Activated CD8-positive, alpha-beta memory T cell treated with anti-CD3 and anti-CD28 coated beads for 36 hours (primary cell): ENCODE results near the gene CD33. TPM values are rescaled to one million over a fixed set of nuclear protein-coding genes. Genes with fewer than 3 reads are reported as not detected.
"Not testable (repeated sequence)": the region's sequence is repeated elsewhere in the genome, so short reads cannot be mapped to it uniquely, and the experiment has no call there.

Experiments used
- CTCF ChIA-PET: fragments of 350-600 bp; sonication (Branson Sonifier 250); formaldehyde crosslinking; loops from one replicate; lab custom pipeline; 2021; ENCODE audit warnings: antibody characterized with exemption; lab: Charles Lee
- POLR2A ChIA-PET: fragments of 350-600 bp; sonication (Branson Sonifier 250); formaldehyde crosslinking; loops from one replicate; lab custom pipeline; 2021; ENCODE audit warnings: antibody characterized with exemption; lab: Charles Lee
- total RNA-seq, 2 experiments: library from RNA; stranded (reverse); gene quantifications; one replicate each; pipeline ENCODE4 v1.2.3, GENCODE V29; 2021

The CD33 gene
- under 1 TPM in 1 of 2 experiments, not detected in 1; 0.13 TPM for total RNA-seq

DNA sequence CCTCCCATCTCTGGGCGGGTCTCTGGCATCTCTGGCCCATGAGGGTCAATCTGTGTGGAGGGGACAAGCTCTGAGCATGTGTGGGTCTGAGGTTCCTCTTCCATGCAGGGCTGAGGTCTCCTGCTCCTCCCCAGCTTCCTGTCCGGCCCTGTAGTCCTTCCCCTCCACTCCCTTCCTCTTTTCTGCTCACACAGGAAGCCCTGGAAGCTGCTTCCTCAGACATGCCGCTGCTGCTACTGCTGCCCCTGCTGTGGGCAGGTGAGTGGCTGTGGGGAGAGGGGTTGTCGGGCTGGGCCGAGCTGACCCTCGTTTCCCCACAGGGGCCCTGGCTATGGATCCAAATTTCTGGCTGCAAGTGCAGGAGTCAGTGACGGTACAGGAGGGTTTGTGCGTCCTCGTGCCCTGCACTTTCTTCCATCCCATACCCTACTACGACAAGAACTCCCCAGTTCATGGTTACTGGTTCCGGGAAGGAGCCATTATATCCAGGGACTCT is at the start of gene CD33:
TSS of gene CD33 (plus strand) at position 183 of the 496 bp plus-strand sequence. CDS start at position 222, 39 bp downstream.
- POLR2A ChIA-PET, CTCF ChIA-PET: not testable (repeated sequence)

GRCh38 chr19:51179256-51179655 is 45.6 kb upstream of the CD33 start:
- CTCF ChIA-PET = interaction anchor here (1.0 kb wide), 1 partner anchor 11 kb away, joined by 3 read pairs; no protein-coding TSS in a partner anchor
- POLR2A ChIA-PET = no interaction called here

DNA sequence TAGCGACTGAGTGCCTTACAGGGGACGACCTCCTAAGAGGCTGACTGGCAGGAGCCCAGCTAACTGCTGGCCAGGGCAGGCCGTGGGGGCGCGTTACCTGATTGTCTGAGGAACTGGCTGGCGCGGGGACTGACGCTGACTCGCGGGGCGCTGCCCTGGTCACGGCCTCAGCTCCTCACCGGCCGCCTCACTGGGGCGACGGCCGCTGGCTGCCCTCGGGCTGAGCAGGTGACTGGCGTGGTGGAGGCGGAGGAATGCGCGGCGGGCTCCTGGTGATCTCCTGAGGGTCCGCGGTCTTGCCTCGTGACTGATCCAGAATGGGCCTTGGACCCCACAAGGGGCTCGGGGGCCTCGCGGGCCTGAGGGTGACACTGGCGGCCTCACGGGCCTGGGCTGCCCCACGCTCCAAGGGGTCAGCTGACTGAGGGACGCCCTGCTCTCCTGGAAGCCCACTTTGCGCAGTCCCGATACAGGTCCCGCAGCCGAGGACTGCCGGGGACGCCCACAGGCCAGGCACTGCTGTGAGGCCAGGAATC is 43.4 kb upstream of the CD33 start:
- ChIA-PET POLR2A (no interaction called here), CTCF (interaction anchor here (0.6 kb wide), 1 partner anchor 71 kb away, joined by 3 read pairs; no protein-coding TSS in a partner anchor)

GRCh38 chr19:51181913-51182419 is 42.9 kb upstream of the CD33 start:
- ChIA-PET CTCF (no interaction called here), POLR2A (no interaction called here)

DNA sequence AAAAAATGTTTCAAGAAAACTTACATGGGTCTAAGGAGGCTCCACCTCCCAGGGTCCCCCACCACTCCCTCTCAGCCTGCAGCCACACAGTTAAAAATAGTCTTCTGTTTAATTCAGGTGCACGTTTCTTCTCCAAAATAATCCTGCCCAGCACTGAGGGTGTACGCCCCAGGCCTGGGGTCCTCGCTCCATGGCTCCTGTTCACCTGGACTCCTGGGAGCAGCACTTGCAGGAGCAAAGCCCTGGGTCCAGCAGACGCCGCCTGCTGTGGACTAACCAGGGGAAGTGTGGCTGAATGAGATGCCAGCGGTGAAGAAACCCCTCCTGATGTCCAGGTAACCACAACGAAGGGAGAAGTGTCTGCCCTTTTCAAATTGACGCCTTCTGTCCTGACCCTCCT is 41.3 kb upstream of the CD33 start:
- ChIA-PET CTCF (no interaction called here), POLR2A (no interaction called here)

DNA sequence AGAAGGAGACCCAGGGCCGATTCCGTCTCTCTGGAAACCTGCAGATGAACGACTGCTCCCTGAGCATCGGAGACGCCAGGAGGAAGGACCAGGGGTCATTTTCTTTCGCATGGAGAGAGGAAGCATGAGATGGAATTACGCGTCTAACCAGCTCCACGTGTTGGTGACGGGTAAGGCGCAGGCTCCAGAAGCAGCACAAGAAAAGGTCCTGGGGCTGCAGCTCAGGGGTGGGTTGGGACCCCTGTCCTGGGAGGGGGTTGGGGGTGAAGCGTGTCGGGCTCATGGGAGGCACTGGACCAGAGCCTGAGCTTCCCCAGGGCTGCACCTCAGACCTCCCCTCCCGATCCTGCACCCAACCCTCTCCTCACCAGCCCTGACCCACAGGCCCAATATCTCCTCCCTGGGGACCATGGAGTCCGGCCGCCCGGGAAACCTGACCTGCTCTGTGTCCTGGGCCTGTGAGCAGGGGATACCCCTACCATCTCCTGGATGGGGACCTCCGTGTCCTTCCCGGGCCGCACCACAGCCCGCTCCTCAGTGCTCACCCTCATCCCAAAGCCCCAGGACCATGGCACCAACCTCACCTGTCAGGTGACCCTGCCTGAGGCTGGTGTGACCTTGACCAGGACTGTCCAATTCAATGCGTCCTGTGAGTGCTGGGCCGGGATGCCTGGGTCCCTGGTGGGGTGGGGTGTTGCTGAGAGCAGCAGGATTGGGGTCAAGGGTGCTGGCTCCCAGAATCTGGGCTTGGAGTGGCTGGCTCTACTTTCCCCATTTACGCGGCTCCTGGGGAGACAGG is 39.6 kb upstream of the CD33 start:
- ChIA-PET CTCF (interaction anchor here (1.3 kb wide), 1 partner anchor 27 kb away, joined by 4 read pairs; no protein-coding TSS in a partner anchor), POLR2A (no interaction called here)

GRCh38 chr19:51185868-51186215 is 39.0 kb upstream of the CD33 start:
- CTCF ChIA-PET = interaction anchor here (1.3 kb wide), 1 partner anchor 27 kb away, joined by 4 read pairs; no protein-coding TSS in a partner anchor
- POLR2A ChIA-PET = no interaction called here

DNA sequence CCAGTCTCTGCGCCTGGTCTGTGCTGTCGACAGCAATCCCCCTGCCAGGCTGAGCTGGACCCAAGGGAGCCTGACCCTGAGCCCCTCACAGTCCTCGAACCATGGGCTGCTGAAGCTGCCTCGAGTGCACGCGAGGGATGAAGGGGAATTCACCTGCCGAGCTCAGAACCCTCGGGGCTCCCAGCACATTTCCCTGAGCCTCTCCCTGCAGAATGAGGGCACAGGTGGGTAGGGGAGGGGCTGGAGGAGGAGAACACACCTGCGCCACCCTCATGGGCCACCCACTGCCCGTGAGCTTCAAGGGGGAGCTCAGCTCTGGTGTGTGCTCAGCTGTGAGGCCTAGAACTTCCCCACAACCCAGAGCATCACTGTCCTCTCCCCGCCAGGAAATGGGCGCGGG is 38.6 kb upstream of the CD33 start:
- ChIA-PET CTCF (interaction anchor here (1.3 kb wide), 1 partner anchor 28 kb away, joined by 4 read pairs; no protein-coding TSS in a partner anchor), POLR2A (no interaction called here)

DNA sequence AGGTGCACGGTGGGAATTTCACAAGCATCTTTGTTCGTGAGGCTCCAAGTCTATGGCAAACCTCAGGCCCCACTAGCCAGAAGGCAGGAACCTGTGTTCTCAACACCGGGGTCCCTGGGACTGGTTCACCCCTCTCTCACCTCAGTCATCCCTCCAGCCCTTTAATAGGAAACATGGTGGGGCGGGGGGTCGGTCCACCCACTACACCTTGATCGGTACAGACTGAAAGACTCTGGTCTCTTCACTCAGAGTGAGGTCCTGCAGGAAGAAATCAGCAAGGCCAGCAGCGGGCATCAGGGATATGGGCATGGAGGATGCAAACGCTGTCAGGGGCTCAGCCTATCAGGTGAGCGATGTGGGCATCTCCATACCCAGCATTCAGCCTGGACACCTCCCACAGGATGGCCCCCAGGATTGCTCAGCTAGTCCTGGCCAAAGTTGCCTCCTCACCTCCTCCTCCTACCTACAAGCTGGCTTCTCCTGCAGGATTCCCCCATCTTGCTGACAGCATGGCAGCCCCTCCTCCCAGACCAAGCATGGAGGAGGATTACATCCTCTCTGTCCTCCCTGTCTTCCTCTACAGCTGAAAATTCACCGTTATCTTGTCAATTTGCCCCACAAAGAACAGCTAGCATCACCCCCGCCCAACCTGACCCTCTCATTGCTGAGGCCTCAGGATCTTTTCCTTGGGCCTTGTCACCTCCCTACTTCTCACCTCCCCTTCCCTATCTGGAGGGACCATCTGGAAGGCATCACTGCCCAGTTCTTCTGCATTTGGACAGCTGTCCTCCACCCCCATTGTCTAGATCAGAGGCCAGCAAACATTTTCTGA is 37.3 kb upstream of the CD33 start:
- ChIA-PET CTCF (interaction anchor here (1.2 kb wide), 1 partner anchor 93 kb away, joined by 3 read pairs; no protein-coding TSS in a partner anchor), POLR2A (no interaction called here)

GRCh38 chr19:51188227-51188559 is 36.7 kb upstream of the CD33 start:
- CTCF ChIA-PET = interaction anchor here (1.2 kb wide), 1 partner anchor 93 kb away, joined by 3 read pairs; no protein-coding TSS in a partner anchor
- POLR2A ChIA-PET = no interaction called here

DNA sequence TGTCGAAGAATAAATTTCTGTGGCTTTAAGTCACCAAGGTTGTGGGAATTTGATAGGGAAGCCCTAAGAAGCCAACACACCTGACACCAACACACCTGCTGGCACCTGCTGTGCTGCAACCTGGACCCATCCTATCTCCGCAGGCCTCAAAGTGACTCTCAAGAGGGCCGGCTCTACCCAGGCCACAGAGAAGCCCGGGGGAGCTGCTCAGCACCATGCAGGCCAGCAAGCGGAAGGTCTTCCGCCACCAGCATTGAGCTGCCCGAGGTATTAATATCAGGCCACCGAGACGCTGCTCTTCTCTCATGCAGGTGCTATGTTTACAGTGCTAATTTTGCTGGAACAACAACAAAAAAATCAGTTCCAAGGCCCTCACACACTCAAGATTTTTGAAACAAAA is 32.2 kb upstream of the CD33 start:
- ChIA-PET CTCF (no interaction called here), POLR2A (no interaction called here)

DNA sequence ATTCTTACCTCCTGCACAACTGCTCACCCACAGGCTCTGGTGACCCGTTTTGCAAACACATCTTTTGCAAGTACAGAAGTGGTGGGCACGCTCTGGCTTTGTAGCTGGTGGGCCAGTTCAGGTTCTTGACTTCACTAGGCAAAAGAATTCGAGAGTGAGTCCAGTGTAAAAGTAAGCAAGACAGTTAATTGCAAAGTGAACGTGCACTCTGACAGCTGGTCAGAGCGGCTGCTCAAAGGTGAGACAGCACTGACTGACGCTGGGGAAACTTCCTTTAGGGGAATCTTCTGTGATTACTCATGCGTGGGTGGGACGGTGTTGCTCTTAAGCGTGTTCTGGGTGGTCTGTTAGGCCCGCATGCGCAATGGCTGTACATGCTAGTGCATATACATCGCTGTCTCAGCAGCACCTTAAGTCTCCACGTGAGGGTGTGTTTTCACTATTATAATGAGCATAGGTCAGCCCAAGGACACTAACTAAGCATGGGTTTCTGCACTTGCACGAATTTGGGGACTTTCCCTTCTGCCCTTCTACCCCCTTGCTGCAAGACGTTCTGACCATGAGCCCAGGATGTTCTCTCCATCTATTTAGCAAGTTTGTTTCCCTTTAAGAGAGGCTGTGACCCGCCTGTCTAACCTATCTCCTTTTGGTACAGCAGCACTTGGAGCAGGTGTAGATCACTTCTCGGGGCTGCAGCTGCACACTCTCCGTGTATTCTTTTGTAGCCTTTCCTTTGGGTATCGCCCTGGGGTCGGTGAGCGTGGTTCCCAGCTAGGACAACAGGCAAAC is 30.2 kb upstream of the CD33 start:
- CTCF ChIA-PET = no interaction called here
- POLR2A ChIA-PET = no interaction called here

- ChIA-PET CTCF (no interaction called here), POLR2A (no interaction called here)
Measured at GRCh38 chr19:51195316-51195586, 29.6 kb upstream of the CD33 start.

- ChIA-PET CTCF (no interaction called here), POLR2A (no interaction called here)
Measured at GRCh38 chr19:51195616-51196015, 29.3 kb upstream of the CD33 start.

DNA sequence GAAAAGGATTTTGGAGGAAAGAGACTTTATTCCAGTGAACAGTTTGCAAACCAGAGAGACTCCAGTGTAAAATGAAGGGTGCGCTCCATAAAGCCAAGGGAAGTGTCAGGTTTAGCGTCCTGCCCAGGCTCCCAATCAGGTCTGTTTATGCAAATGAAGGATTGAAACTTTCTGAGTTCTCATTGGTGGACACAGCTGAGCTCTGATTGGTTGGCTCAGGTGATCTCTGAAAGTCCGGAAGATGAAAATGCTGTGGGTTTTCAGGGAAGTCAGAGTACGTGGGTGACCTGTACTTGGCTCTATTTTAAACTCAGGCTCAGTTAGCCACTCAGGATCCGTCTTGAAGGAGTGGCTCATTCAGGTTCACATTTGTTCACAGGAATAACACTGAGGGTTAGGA is 28.7 kb upstream of the CD33 start:
- ChIA-PET CTCF (no interaction called here), POLR2A (no interaction called here)

DNA sequence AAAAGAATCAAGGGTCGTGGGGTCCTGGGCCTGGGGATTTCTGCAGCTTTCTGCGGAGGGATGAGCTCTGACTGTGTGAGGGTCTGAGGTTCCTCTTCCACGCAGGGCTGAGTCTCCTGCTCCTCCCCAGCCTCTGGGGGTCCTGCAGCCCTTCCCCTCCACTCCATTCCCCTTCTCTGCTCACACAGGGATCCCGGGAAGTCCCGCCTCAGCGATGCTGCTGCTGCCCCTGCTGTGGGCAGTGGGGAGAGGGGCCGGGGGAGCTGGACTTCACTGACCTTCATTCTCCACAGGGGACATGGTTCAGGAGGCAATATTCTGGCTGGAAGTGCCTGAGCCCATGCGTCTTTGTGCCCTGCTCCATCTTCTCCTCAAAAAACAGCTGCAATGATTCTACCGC is 26.2 kb upstream of the CD33 start:
- POLR2A ChIA-PET = no interaction called here
- CTCF ChIA-PET = no interaction called here

GRCh38 chr19:51200071-51200666 is 24.7 kb upstream of the CD33 start:
- ChIA-PET POLR2A (no interaction called here), CTCF (no interaction called here)

- CTCF ChIA-PET = no interaction called here
Measured at GRCh38 chr19:51201712-51202111, 23.2 kb upstream of the CD33 start.

DNA sequence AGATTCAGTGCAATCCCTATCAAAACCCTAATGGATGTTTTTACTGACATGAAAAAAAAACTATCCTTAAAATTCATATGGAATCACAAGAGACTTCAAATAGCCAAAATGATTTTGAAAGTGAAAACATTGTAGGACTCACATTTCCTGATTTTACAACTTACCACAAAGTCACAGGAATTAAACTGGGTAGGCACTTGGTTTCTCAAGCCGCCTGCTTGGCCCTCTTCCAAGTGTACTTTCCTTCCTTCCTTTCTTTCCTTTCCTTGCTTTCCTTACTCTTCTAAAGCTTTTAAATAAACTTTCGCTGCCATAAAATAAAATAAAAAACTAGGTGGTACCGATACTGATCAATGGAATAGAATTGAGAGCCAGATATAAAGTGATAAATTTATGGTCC is 21.0 kb upstream of the CD33 start:
- ChIA-PET CTCF (no interaction called here), POLR2A (no interaction called here)

More at GRCh38 chr19:51201712-51202111, 23.2 kb upstream of the CD33 start:
- POLR2A ChIA-PET = no interaction called here
